Globus pallidus (tissue), 1 donor: ENCODE measurements around the gene LCE3C.
"Not testable (repeated sequence)": the region's sequence is repeated elsewhere in the genome, so short reads cannot be mapped to it uniquely, and the experiment has no call there.

Source experiments
- DNase-seq: peaks from one replicate; pipeline ENCODE4 v3.0.0-alpha.2; 2015; ENCODE audit warnings: low spot score

The LCE3C gene, protein sequence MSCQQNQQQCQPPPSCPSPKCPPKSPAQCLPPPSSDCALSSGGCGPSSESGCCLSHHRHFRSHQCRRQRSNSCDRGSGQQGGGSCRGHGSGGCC

DNA sequence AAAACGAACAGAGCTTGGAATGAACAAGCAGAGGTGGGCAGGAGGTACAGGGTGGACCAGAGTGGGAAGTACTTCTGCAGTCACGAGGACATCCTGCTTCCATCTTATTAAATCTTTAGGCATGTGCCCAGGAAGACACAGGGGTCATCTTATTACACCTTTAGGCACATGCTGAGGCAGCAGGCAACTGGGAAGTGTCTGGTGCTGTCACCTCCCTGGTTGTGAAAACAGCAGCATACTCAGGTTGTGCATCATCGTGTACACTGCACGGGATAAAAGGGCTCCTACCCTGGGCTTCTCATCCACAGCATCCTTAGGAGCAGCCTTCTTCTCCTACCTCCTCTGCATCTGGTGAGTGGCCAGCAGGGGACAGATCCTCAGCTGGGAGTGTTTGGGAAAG lies at the start of gene LCE3C:
Gene LCE3C, plus strand, starts transcription at position 301 of the 400 bp plus-strand sequence. CDS start 498 bp downstream, outside the sequence.
- no peak for DNase-seq

- DNase-seq, result no peak
These were observed 34.9 kb upstream of the LCE3C start for GRCh38 chr1:152565115-152565514.

DNA sequence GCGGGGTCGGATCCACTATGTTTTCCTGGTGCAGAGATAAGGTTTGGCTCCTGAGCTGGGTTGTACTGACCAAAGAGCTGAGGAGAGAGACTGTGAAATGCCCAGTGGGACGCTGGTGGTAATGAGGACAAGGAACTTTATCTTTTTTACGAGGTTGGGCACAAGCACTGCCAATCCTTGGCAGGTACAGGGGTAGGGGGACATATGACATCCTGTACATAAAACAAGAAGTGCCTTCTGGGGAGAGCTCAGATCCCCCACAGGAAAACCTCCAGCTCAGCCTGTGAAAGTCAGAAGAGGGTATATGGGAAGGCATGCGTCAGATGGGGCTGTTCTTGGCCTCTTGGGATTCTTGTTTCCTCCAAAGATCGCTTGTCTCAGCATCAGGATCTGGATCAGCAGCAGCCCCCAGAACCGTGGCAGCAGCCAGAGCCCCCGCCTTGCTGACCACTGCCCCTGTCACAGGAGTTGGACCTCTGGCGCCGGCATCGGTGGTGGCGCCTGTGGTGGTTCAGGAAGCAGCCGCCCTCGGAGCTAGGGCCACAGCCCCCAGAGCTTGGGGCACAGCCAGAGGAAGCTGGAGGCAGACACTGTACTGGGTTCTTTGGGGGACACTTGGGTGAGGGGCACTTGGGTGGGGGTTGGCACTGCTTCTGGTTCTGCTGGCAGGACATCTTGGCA lies 34.4 kb upstream of the LCE3C start:
- no peak for DNase-seq

DNA sequence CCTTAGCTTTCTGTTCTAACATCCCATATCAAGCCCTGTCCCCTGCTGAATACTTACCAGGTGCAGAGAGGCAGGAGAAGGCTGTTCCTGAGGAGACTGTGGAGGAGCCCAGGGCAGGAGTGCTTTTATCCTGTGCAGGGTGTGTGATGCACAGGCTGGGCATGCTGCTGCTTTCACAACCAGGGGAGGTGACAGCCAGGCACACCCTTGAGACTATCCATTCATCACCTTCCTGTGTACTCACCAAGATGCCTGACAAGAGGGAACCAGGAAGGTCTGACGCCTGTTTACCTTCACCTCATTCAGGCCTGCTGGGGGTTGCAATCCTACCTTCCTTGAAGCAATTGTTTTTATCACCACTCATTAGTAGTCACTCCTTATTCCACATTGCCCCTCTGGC lies 33.4 kb upstream of the LCE3C start, which contains the start of gene LCE3E:
Gene LCE3E, minus strand, starts transcription at position 100 of the 400 bp plus-strand sequence. CDS start 572 bp downstream, outside the sequence.
- no peak for DNase-seq

- no peak for DNase-seq
These were observed 22.9 kb upstream of the LCE3C start for GRCh38 chr1:152577168-152577567.

DNA sequence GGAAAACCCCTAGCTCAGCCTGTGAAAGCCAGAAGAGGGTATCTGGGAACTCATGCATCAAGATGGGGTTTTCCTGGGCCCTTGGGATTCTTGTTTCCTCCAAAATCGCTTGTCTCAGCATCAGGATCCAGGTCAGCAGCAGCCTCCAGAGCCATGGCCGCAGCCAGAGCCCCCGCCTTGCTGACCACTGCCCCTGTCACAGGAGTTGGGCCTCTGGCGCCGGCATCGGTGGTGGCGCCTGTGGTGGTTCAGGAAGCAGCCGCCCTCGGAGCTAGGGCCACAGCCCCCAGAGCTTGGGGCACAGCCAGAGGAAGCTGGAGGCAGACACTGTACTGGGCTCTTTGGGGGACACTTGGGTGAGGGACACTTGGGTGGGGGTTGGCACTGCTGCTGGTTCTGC lies 20.5 kb upstream of the LCE3C start:
- not testable (repeated sequence) for DNase-seq

DNA sequence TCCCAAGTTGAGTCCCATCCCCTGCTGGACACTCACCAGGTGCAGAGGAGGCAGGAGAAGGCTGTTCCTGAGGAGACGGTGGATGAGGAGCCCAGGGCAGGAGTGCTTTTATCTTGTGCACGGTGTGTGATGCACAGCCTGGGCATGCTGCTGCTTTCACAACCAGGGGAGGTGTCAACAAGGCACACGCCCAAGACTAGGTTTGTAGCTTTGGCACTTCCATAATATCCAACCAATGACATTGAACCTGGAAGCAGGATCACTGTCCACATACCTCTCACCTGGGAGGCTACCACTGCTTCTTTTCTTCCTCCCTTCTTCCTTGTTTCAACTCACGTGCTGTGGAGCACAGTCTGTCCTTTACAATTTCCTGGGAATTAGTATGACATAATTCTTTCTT lies 19.6 kb upstream of the LCE3C start, which contains the start of gene LCE3D:
Gene LCE3D, minus strand, starts transcription at position 84 of the 400 bp plus-strand sequence. CDS start 580 bp downstream, outside the sequence.
- DNase-seq, result no peak

DNA sequence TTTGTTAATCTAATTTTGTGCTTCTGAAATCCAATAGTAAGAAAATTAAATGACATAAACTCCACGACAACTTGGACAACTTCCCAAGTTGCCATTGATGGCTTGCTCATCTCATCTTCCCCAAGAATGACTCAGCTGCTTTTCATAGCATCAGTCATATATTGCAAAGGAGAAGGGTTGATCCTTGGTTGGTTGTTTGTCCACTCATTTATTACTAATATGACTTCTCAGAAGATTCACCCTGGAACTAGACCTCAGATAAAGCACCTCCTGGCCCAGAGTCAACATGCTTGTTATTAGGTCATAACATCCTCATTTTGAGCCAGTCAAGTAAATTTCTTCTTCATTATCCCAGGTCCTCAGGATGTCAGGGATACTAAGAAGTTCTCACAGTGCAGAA lies 17.4 kb upstream of the LCE3C start:
- DNase-seq, result no peak

DNA sequence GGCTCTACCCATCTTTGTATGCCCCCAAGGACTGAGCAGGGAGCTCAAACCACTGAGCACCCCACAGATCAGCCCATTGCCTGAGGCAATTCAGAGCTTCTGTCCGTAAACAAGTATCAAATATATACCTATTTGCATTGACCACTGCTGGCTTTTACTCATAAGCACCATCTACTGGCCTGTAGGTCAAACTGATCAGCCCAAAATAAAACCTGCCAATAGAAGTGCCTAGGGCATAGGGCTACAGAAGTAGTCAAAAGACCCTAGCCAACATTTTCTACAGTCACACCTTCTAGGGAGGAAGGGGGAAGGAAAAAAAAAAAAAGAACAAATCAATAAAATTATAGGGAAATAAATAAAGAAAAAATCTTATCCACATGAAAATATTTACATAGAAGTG lies 14.4 kb upstream of the LCE3C start:
- no peak for DNase-seq

GRCh38 chr1:152596986-152597385 lies 3.0 kb upstream of the LCE3C start:
- DNase-seq, result no peak

DNA sequence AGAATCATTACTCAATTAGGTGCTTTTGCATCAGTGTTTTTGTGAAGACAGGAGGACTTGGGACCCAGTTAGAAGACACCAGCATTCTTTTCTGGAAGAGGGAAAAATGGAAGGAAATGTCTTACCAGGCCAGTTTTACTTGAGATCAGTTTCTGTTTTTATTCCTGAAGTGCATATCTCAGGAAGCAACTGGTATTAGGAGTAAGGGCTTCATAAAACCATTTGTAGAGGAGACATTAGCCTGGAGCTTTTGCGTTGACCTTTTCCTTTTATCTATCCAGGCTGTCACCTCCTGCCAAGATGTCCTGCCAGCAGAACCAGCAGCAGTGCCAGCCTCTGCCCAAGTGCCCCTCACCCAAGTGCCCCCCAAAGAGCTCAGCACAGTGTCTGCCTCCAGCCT lies 13.5 kb downstream of the LCE3C start, which contains the start of gene LCE3B:
Gene LCE3B, plus strand, starts transcription at position 301 of the 400 bp plus-strand sequence. Its CDS starts 0 bp downstream, at position 301.
- DNase-seq, result no peak

DNA sequence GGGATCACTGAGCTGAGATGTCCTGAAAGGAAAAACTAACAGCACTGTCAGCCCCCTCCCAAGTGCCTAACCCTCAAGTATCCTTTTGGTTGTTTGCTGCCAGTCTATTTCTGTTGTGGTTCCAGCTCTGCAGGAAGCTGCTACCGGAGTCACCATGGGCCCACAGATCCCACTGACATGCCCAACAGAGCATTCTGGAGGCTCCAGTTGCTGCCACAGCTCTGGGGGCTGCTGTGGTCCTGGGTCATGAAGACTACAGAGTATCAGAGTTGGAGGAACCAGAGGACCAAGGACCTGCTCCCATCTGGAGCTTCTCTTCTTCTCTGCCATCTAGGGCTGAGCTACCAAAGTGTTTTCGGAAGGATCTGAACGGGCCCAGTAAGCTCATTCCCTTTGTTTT lies 22.0 kb downstream of the LCE3C start:
- DNase-seq, result no peak

- no peak for DNase-seq
These were observed 22.8 kb downstream of the LCE3C start, which contains the start of gene LCE3A for GRCh38 chr1:152622803-152623202. Gene LCE3A (minus strand): TSS chr1:152623103. CDS start chr1:152623103, 0 bp downstream.

DNA sequence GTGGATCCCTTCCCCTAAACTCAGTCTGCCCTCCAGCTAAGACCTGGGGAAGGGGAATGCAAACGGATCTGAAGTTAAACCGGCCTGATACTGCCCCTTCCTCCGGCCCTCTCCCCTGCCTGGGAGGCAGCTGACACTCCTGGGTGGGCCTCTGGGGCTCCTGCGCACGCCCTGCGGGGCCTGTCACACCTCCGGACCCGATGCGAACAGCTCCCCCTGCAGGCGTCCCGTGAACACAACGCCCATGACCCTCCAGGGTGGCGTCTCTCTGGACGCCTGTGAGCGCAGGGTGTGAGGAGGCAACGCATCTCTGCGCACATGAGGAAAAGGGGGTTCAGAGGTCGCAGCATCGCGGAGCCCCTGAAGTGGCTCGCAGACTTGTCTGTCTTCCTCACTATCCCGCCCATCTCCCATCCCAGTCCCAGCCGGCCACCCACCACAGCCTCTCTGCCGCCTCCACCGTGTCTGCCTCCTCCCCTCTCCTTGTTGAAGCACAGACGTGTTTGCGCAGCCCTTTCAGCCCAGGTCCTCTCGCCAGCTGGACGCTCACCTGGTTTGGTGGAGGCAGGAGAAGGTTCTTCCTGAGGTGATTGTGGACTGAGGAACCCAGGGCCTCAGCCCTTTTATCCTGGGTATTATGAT lies 23.3 kb downstream of the LCE3C start:
- no peak for DNase-seq

- no peak for DNase-seq
These were observed 26.7 kb downstream of the LCE3C start for GRCh38 chr1:152626744-152627143.

DNA sequence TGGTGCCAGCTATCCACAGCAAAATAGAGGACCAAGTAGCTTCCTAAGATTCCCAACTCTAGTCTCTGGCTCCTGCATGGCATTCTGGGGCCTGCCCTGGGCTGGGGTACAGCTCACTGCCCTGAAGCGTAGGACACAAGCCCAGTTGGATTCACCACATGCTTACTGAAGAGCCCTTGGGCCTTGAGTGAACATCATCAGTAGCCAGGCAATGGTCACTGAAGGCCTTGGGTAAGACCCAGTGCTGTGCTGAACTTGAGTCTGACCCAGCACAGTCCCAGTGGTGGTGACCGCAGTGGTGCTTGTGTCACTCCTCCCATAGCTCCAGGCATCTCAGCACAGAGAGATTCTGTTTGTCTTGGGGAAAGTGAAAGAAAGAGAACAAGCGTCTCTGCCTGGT lies 30.6 kb downstream of the LCE3C start:
- no peak for DNase-seq

DNA sequence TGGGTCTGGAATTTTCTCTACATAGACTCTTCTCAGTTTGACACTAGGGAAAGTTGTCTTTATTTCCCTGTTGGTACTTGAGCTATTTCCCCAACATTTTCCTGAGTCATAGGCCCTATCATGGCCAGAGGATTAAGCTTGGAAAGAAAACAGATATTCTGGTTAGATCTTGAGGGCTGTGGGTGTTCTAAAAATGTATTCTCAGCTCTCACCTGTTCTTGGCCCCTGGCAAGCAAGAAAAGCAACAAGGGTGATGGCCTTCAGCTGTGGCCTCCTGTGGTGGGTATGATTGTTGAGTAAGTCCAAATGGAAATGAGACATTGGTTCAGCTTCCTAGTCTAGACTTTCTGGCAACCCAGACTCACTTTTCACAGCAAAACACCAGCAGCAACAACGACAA lies 40.3 kb downstream of the LCE3C start:
- no peak for DNase-seq

- DNase-seq, result no peak
These were observed 43.9 kb downstream of the LCE3C start for GRCh38 chr1:152643945-152644344.

DNA sequence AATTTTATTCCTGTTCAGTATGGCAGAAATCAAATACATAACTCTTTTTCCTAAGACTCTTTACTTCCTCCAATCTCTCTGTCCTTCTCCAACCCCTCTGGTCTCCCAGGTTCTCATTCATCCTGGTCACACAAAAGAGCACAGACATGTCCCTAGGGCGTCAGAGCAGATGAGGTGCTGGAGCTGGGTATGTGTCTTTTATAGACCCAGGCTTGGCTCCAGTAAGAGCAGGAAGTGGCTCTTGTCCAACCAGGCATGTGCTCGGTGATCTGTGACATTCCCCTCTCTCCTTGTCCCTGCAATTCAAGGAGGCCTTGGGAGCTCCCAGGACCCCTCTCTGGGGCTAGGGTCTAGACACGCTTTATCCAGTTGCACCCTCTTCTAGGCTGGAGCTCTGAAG lies 45.1 kb downstream of the LCE3C start:
- no peak for DNase-seq

DNA sequence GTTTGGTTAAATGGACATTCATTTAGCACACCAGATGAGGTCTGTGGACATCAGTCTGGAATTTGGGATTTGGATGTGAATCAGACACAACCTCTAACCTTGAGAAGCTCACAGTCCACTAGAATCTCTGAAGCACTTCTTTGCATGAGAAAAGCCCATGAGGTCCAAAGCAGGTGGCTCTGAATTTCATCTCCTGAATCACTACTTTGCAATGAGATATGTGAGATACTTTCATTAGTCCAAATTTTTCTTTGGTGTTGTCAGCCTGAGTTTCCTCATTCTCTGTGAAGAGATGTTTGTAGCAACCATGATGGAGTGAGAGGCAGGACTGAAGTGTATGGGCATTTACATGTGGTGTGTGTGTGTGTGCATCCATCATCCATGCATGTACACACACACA lies 46.6 kb downstream of the LCE3C start:
- DNase-seq, result no peak
